HL-60 (cell line): ENCODE measurements around the gene ZNF785.
"Not testable (repeated sequence)": the region's sequence is repeated elsewhere in the genome, so short reads cannot be mapped to it uniquely, and the experiment has no call there.

Experiments used
- DNase-seq, 2 experiments: peaks; one replicate each; pipeline ENCODE4 v3.0.0-alpha.2; 2010 to 2020; ENCODE audit warnings: low read depth in 1 of 2, low spot score in 1 of 2
- H3K27ac ChIP-seq: fragments of 250-450 bp; sonication (Bioruptor Pico); replicated peaks from 2 replicates; pipeline ENCODE4 v1.5.1; 2020; ENCODE audit warnings: mild to moderate bottlenecking, moderate library complexity
- H3K27me3 ChIP-seq: fragments of 250-450 bp; sonication (Bioruptor Pico); 2 replicates; pipeline ENCODE4 v1.5.1; 2021; ENCODE audit warnings: mild to moderate bottlenecking, moderate library complexity; ENCODE audit not compliant: insufficient read depth, poor library complexity, severe bottlenecking
- H3K4me3 ChIP-seq: replicated peaks from 2 replicates; pipeline ENCODE4 v1.5.1; 2011; ENCODE audit warnings: mild to moderate bottlenecking, control low read depth, low read length; ENCODE audit not compliant: insufficient read depth
- CTCF ChIP-seq: IDR thresholded peaks from one replicate; pipeline ENCODE4 v1.5.1; 2011; ENCODE audit warnings: low read length, control low read depth, inconsistent platforms; ENCODE audit not compliant: insufficient read depth
- GABPA ChIP-seq: IDR thresholded peaks from 2 replicates; pipeline ENCODE4 v1.6.1; 2012; ENCODE audit warnings: low read depth
- POLR2AphosphoS5 ChIP-seq: IDR thresholded peaks from 2 replicates; pipeline ENCODE4 v1.6.1; 2012; ENCODE audit warnings: low read depth
- REST ChIP-seq: IDR thresholded peaks from 2 replicates; pipeline ENCODE4 v1.6.1; 2012; ENCODE audit warnings: low read depth; ENCODE audit not compliant: insufficient replicate concordance
- SPI1 ChIP-seq: IDR thresholded peaks from 2 replicates; pipeline ENCODE4 v1.6.1; 2012; ENCODE audit warnings: low read depth, mild to moderate bottlenecking, borderline replicate concordance

The ZNF785 gene

GRCh38 chr16:30541502-30542329, 43.8 kb downstream of the ZNF785 start:
- DNase-seq = no peak
- H3K27me3 ChIP-seq = no peaks in the 10 kb centered on the region
- no peak overlapping the region for H3K4me3 ChIP-seq
- no peak overlapping the region for H3K27ac ChIP-seq
- no peak for TF ChIP-seq GABPA
- TF ChIP-seq POLR2AphosphoS5 = no peak
- TF ChIP-seq CTCF = no peak
- no peak for TF ChIP-seq SPI1
- TF ChIP-seq REST = no peak

- not testable (repeated sequence) for DNase-seq, H3K4me3 ChIP-seq, H3K27me3 ChIP-seq, H3K27ac ChIP-seq
These were observed 44.5 kb downstream of the ZNF785 start for GRCh38 chr16:30540916-30541464.

- not testable (repeated sequence) for DNase-seq, H3K27ac ChIP-seq, H3K4me3 ChIP-seq, H3K27me3 ChIP-seq
These were observed 45.4 kb downstream of the ZNF785 start for GRCh38 chr16:30539986-30540526.

GRCh38 chr16:30539000-30539964, 46.2 kb downstream of the ZNF785 start:
- TF ChIP-seq GABPA (no peak), POLR2AphosphoS5 (no peak), CTCF (no peak), REST (no peak), SPI1 (no peak)
- no peak for DNase-seq
- H3K27ac ChIP-seq = no peak overlapping the region
- H3K27me3 ChIP-seq = no peaks in the 10 kb centered on the region
- H3K4me3 ChIP-seq = no peak overlapping the region

GRCh38 chr16:30536391-30537024, 49.0 kb downstream of the ZNF785 start:
- not testable (repeated sequence) for H3K27me3 ChIP-seq, DNase-seq
- Histone ChIP-seq H3K4me3 (peak overlapping the region; percentile 56; the same call in 1 of the 2 replicates), H3K27ac (peak overlapping the region; percentile 95)
